HK-2 (cell line): ENCODE data around the gene CANX.

Experiments
- DNase-seq: peaks from one replicate; pipeline ENCODE4 v3.0.0-alpha.2; 2018; ENCODE audit not compliant: unreplicated experiment

CANX gene

GRCh38 chr5:179777909-179778308, 79.1 kb downstream of the CANX start:
- DNase-seq = no peak

- DNase-seq = no peak
Observed at GRCh38 chr5:179778591-179778990, 79.8 kb downstream of the CANX start.

GRCh38 chr5:179779826-179780225, 81.1 kb downstream of the CANX start:
- no peak for DNase-seq

- no peak for DNase-seq
Observed at GRCh38 chr5:179780362-179780761, 81.6 kb downstream of the CANX start.
